Inflammatory macrophage treated with lipopolysaccharide for 4 hours (primary cell): ENCODE results near the gene VOPP1.

Source experiments
- DNase-seq: peaks from one replicate; pipeline ENCODE4 v3.0.0-alpha.2; 2020

The VOPP1 gene

DNA sequence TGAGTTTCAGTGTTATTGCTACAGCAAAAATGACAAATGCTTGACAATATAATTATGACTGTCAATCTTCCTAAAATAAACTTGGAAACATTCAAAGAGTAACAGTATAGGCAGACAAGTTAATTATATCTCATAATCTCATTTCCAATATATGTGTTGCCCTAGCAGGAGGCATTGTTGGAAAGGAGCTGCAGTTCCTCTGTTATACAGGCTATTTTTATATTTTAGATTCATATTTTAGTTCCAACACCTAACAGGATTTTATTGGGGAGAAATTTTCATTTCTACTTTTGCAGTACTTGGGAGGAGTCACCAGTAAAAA is 19.3 kb downstream of the VOPP1 start:
- DNase-seq = no peak

DNA sequence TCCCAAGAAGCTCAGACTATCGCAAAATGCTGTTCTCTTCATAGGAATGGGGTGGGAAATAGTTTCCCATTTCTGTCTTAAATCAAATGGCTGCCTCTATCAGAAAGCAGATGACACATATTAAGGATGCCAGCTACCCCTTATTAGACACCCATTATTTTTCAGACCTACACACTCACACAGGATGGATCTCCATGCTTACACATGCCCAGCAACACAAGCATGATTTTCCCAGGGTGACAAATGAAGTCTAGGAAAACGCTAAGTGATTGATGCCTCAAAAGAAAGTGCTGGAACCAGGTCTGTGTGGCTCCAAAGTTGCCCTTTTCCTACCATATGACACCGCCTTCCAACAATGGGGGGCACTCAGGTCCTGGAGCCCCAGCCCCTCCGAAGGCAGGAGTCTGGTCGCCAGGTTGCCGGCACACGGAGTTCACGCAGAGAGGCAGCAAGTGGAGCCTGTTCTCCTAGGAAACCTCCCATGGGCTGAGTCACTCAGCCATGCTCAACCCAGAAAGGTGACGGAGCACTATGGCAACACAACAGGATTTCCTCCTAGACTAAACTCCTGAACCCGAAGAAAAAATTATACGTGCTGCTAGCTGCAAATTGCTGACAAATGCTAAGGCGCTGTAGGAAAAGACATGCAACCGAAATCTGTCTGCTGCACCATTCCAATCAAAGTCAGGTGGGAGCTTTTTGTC is 19.8 kb downstream of the VOPP1 start:
- peak; percentile 80 for DNase-seq

DNA sequence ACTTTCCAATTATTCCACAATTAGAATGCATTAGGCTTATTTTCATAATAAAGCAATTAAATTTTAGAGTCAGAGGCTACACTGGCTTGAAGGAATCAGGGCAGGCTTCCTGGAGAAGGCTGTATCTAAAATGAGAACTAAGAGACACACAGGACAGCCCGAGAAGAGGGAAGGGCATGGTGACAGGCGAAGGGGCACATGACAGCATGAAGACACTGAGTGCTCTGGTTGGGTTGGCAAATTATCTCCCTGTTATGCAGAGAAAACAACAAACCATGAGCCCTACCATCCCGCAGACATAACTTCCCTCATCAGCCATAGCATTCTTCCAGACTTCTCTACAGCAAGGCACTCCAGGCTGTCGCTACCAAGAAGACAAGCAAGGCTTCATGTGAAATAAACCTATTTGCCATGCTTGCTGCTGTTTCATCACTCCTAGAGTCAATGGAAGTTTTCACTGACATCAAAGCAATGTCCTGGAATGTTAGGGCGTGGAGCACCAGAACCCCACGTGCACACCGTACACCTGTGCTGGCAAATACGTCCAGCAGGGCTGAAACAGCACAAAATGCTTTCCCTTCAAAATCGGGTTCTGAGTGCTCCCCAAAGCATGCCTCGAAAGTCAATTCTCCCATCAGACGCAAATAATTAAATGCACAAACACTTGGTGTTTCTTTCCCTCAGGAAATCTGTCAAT is 21.3 kb downstream of the VOPP1 start:
- DNase-seq = peak; percentile 60

DNA sequence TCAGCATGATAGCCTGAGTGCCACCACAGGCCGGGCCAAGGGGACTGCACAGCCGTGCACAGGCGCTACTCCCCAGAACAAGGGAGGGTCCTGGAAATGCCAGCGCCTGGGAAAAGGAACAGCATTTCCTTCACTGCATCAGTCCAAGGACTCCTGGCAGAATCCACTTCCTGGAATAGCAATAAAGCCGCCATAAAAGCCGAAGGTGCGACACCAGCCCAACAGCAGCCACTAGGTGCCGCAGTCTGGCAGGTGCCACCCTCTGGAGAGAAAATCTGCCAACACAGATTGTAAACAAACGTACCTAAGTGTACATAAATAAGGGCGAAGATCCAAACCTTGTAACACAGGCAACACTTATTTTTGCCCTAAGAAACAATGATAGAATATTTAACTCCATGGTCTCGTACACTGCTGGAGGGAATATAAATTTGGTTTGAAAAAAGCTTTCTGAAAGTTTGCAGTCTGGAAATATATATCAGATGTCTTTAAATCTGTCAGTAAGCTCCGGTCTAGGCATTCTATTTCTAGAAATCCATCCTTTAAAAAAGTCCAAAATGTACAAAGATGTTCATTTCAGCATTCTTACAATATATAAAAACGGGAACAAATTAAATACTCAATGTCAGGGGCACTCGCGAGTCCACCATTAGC is 22.2 kb downstream of the VOPP1 start:
- DNase-seq = no peak

DNA sequence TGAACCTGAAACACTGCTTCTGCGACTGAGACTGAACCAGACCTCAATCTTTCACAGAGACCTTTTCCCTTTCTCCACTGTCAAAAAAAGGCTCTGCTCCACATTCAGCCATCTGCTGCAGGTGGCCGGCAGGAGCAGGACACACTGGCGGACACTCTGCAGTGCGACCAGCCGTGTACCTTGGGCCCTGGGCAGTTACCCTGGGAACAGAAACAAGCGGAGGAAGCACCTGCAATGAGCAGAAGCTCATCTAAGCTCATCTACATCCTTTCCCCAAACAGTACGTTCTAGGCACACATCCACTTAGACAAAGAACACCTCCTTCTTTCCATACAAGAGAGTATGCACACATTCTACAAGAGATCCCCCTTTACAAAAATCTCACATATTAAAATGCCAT is 22.8 kb downstream of the VOPP1 start:
- DNase-seq = no peak

DNA sequence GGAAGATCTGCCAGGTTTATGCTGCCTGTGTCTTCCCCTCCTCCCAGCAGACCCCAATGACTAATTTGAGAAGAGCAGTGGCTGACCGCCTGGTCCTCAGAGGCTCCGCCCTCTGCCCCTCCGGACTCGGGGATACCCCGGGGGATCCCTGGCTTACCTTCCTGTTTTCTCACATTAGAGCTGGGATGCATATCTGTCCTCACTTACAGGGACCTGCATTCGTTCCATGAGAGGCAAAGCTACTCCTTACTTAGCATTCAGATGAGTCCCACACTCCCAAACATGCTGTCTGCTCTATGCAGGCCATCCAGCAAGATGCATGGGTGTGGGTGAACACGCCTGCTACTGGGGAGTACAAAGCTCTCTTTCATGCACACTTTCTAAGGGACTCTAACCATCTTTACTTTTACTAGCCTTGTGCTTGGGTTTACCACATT is 24.0 kb downstream of the VOPP1 start:
- DNase-seq = no peak

DNA sequence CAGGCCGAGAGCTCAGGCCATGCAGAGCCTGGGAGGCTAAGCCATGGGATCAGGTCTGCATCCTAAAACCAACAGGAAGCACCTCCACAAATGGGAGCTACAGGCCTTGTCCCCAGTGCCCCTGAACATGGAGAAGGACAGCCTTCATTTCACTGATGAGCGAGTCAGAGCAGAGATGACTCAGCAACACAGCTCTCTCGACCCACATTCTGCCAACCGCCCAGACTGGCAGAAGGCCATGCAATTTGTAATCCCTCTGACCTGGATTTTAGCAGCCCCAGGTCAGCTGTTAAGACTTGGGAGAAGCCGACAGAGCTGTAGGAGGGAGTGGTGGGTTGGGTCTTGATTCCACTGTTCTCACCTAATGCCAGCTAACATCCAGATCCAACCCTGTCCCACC is 25.5 kb downstream of the VOPP1 start:
- DNase-seq = peak; percentile 81

DNA sequence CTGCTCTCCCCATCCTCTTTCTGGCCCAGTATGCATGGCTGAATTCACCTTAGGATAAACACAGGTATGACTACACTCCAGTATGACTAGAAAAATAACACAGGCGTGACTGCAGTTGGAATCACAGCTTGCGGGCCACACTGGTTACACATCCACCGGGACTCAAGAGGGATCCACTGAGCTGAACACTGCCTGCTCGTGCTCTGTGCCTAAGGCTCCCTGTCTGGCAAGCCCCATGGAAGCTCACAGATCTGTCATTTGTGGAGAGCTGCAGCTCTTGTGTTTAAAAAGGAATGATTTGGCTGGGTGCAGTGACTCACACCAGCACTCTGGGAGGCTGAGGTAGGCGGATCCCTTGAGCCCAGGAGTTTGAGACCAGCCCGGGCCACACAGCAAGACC is 26.8 kb downstream of the VOPP1 start:
- no peak for DNase-seq

DNA sequence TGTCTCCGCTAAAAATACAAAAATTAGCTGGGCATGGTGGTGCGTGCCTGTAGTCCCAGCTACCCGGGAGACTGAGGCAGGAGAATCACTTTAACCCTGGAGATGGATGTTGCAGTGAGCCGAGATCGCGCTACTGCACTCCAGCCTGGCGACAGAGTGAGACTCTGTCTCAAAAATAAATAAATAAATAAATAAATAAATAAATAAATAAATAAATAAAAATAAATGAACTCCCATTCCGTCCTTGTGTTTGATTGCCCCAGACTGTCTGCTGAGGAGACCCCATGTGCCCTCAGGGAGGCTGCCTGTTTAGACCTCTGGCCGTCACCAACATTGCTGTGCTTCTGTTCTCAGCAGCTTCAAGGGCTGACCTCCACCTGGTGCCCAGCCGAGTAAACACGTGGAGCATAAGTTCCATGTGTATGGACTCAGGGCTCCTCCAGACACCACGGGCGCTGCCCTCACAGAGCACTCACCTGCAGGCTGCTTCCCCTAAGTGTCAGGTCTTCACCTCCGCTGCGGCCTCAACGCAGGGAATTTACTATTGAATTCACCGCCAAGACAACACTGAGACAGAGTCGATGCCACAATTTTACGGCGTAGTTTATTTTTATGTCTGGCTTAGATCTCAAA is 32.0 kb downstream of the VOPP1 start:
- no peak for DNase-seq

DNA sequence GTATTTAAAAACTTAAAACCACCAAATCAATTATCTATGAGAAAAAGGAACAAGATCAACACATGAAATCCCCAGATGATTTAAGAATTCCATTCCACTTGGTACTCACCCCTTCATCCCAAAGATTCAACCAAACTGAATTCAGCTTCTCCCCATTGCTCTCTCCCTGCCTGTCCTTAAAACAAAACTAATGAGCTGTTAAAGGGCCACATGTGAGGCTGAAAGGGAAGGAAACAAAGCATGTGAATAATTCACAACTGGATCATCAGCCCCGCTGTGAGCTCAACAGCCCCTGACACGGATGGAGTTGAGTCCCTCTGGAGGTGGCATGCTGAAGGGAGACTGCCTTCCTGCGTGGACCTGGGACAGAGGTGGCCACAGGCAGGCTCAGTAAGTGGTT is 32.9 kb downstream of the VOPP1 start:
- peak; percentile 42 for DNase-seq

DNA sequence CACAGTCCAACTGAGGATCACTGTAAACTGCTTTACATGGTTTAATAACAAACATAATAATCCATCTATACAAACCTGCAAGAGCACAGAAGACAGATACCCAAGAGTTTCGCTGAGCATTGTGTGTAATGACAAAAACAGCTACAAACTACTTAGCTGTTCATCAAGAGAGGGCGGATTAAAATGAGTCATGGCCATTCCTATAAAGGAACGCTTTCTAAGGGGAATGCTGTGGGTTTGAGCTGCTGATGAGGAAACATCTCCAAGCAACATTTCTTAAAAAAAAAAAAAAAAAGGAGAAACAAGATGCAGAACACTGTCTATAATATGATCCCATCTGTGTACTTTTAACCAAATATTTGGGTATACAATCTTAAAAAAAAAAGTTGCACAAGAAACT is 33.8 kb downstream of the VOPP1 start:
- peak; percentile 88 for DNase-seq

DNA sequence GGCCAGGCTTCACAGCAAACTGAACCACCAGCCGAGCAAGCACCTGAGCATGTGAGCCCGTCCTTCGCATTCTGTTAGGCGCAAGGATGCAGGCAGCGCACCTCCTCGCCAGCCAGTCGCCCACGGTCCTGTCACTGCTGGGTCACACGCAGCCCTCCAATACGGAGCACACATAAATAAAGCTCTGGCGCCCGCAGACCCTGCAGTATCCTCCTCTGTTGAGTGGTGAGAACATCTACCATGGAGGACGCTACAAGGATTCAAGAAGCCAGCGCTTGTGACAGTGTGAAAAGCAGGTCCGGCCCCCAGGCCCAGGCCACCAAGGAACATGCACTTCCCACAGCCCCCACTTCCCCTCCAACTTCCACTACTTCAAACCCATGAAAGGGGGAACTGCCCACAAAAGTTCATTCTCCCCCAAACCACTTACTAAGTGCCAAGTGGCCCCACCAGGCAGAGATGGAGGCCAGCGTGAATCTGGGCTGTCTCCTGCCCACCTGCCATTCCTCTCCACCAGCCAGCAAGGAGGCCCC is 34.8 kb downstream of the VOPP1 start:
- DNase-seq = peak; percentile 44

DNA sequence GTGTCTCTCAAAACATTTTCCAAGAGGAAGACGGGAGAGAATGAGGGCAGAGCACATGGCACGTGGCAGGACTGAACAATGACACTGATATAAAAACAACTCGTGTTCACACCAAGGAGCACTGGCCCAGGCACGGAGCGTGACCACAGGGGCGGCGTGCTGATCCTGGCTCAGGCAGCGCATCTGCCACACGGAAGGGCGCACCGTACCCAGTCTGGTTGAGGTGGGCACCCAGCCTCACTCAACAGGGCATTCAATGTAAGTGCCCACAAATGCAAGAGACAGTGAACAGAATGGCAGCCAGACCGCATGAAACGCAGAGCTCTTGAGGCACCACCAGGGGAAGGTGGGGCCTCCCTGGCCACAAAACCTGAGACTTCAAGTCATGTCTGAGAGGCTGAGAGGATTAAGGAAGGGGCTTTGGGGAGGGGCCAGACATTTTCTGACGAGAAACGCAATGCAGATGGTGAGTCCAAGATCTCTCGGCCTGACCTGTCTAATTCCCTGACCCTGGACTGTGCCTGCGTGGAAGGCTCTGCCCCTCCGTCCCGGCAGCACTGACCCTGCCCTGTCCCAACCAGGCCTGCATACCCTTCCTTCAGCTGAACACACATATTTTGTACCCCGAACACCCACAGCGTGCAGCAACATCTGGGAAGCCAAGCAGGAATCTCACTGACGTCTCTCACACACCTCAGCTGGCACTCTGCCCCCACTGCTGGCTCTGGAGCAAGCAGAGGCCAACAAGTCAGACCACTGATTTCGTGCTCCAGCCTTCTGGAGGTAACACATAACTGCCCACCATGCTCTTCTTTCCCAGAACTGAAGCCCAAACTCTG is 35.5 kb downstream of the VOPP1 start:
- no peak for DNase-seq

DNA sequence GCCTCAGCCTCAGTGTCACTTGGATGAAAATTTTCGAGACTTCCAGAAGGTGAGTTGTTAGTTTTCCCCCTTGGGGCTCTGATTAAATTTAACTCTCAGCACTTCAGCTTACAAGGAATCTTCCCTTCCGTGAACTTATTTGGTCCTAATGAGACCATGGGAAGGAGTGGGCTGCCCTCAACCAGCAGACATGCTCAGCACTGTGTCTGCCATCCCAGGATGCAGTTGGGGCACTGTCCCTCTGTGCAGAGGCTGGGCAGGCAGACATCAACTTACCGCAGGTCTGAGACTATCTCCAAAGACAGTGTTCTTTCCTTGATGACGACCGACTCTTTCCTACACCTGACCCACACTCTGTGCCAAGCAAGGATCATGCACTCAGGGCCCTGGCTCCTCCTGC is 36.7 kb downstream of the VOPP1 start:
- no peak for DNase-seq

DNA sequence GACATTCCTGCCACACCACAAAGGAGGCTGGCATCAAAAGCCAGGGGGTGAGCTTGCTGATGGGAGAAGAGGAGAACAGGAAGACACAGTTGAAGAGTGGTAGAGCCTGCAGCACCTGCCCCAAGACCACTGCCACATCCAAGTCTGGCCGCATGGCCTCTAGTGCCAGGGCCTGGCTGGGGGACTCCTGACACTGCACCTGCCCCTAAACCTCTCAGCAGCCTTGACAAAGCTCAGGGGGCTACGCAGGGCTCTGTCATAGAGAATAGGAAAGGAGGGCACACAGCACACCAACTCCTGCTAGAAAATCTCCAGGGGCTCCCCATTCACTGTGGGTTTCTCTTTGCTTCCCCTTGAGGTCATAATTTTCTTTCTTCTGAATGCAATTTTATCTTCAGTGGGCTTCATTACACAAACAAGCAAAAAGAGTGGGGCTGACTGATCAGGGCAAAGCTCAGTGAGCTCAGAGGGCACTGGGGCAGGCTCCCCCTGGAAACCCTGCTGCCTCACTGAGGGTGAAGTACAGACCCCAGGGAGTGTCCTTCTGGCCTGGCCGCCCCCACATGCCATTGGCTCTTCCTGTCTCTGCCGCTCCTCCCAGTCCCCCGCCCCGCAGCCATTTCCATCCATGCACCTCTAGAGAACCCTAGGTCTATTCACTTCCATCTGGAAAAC is 37.2 kb downstream of the VOPP1 start:
- DNase-seq = peak; percentile 40

DNA sequence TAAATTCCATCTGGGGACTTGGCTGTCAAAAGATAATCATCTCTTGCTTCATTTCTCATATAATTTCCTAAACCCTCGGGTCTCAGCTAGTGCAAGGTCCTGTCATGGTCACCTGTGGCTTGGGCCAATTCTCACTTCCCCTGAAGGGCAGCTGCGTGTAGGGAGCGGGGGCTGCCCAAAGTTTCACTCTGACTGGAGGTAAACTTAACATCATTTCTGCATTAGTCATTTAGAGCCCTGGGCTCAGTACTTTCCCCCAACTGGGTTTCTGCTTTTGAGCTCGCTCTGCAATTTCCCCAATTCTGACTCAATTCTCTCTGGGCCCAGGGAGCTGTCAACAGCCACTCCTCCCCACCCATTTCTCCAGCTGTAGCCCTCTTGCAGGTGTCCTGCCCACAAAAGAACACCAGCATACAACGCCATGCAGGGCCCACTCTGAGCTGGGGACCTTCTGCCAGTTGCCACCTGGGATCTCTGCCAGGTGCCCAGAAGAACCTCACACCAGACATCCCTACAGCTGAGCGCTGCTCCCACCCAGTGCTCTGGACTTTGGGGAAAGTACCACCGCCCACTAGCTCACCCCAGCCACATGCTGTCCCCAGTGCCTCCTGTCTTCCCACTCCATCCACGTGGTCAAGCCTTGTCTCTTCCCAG is 37.9 kb downstream of the VOPP1 start:
- DNase-seq = peak; percentile 100

DNA sequence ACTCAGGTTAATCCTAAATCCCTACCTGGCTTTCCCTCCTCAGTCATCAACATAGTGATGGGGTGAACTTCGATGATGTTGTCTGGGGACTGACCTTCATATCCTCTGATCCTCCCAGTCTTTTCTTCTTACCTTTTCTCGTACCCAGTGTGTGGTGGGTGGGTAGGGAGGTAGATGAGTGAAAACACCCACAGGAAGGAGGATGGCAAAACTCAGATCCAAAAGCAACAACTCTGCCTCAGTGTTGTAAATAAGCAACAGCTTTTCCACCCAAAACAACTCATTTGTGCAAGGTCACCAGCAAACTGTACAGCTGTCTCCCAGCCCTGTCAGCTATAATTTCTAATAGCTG is 38.6 kb downstream of the VOPP1 start:
- DNase-seq = no peak

DNA sequence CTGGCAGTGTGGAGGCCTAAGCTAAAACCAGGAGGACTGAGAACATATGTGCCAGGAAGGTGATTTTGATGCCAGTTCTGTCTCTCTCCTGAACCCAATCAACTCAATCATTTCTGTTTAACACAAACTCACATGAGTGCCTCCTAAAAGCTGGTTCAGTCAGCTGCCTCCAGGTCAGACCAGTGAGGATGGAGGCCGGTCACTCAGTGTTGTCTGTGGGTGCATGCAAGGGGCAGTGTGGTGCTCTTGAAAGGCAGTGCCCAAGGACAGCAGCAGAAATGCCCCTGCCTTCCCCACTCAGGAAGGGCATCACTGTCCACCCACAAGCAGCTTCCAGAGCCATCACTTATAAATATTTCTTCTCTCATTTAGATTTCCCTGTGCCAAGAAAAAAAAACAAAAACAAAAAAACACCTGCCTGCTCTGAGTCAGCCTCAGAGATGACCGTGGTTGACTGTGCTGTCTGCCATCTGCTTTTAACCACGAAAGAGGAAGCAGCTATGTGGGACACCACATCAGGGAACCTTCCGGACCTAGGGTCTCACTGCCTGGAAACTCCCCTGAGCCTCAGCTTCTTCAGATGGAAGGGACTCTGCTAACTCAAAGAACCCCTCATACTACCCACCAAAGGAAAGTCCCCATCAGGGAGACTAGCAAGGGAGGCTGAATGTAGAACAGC is 39.1 kb downstream of the VOPP1 start:
- peak; percentile 95 for DNase-seq

DNA sequence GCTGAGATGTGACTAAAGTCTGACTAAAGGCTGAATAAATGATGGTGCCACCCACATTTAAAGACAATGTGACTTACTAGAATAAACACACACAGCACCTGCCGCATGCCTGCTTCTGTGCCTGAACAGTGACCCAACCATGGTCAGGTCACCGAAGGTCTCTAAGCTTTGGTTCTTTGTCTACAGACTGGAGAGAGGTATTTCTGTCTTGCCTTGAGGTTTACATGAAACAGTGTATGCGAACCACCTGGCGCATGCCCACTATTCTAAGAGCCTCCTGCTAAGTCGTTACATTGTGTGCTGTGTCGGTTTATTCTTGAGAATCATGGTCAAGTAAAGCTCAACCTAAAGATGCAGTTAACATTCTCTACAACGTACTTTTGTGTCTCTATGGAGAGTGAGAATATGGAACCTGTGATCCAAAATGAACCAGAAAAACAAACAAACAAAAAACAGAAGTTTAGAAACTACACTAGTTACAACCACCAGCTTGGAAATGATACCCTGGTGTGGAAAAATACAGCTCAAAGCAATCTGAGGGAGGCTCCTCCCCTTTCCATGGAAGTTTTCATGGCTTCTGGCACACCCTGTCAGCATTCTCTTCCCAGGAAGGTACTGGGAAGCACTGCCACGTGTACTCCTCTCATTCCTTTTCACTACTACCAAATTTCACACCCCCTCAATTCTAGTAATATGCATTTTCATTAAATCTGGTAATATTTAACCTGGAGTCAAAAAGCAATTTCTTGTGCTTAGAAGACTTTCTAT is 40.0 kb downstream of the VOPP1 start:
- DNase-seq = peak; percentile 27

DNA sequence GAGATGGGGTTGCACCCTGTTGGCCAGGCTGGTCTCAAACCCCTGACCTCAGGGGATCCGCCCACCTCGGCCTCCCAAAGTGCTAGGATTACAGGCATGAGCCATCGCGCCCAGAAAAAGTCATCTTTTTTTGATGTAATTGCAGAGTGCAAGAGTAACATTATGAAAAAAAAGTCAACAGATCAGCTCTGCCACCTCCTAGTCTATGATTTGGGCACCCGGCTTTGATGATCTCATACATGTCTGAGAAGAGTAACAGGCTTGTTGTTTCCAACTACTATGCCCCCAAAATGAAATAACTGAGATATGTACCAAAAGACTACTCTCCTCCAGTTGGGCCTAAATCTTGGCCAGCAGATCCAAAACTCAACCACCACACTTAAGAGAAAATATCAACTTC is 40.8 kb downstream of the VOPP1 start:
- peak; percentile 45 for DNase-seq
